GM20000 (cell line): ENCODE results near the gene PIEZO1.
"Not testable (repeated sequence)": the region's sequence is repeated elsewhere in the genome, so short reads cannot be mapped to it uniquely, and the experiment has no call there.

Source experiments
- DNase-seq: peaks from one replicate; pipeline ENCODE4 v3.0.0; 2012; ENCODE audit warnings: low spot score
- TF ChIP-seq, protein P1 (sequence below): IDR thresholded peaks from 2 replicates; pipeline ENCODE4 v1.5.1; 2012; ENCODE audit warnings: mild to moderate bottlenecking, control low read depth; ENCODE audit errors: extremely low read depth, missing control alignments

PIEZO1 gene

DNA sequence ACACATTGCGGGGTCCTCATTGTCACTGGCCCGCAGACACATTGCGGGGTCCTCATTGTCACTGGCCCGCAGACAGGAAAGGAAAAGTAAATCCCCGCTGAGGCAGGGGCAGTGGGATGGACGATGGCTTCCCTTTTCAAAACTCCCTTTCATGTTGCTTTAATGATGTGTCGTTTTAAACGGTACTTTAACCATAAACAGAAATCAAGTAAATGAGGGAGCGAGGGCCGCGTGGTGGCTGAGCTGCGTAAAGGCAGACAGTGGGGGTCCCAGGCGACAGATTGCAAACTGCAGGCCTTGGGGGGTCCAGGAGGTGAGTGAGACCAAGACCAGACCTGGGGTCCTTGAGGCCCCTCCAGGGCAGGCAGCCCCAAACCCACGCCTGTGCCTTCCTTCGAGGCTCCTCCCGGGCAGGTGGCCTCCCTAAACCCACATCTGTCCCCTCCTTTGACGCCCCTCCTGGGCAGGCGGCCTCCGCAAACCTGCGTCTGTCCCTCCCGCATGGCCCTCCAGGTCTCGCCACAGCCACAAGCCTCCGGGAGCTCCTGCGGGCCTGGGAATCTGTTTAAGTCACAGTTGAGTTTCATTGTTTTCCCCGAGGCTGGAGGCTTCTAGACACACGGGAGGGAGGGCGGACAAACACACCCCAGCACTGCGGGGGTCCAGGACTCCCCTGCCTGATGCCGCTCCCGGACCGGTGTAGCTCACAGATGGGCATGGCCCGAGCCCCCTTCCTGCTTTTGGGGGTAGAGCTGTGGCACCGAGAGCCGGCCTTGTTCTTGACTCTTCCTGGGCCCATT is 7.3 kb downstream of the PIEZO1 start:
- DNase-seq = no peak
- TF ChIP-seq, protein P1, sequence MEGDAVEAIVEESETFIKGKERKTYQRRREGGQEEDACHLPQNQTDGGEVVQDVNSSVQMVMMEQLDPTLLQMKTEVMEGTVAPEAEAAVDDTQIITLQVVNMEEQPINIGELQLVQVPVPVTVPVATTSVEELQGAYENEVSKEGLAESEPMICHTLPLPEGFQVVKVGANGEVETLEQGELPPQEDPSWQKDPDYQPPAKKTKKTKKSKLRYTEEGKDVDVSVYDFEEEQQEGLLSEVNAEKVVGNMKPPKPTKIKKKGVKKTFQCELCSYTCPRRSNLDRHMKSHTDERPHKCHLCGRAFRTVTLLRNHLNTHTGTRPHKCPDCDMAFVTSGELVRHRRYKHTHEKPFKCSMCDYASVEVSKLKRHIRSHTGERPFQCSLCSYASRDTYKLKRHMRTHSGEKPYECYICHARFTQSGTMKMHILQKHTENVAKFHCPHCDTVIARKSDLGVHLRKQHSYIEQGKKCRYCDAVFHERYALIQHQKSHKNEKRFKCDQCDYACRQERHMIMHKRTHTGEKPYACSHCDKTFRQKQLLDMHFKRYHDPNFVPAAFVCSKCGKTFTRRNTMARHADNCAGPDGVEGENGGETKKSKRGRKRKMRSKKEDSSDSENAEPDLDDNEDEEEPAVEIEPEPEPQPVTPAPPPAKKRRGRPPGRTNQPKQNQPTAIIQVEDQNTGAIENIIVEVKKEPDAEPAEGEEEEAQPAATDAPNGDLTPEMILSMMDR = no peak

DNA sequence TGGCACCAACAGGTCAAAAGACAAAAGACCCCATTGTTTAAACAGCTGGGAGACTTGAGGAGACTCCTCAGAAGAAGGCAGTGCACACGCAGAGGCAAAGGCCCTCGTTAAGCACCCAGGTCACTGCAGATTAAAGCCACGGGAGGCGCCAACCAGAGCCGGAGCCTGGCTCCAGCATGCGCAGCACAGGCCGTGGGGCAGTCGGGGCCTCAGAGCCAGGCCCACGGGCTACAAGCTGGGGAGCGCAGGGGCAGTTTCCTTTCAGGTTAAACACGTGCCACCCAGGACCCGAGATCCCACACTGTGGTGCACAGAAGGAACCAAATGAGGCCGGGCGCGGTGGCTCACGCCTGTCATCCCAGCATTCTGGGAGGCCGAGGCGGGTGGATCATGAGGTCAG is 9.2 kb downstream of the PIEZO1 start:
- TF ChIP-seq, protein P1 = no peak
- DNase-seq = no peak

DNA sequence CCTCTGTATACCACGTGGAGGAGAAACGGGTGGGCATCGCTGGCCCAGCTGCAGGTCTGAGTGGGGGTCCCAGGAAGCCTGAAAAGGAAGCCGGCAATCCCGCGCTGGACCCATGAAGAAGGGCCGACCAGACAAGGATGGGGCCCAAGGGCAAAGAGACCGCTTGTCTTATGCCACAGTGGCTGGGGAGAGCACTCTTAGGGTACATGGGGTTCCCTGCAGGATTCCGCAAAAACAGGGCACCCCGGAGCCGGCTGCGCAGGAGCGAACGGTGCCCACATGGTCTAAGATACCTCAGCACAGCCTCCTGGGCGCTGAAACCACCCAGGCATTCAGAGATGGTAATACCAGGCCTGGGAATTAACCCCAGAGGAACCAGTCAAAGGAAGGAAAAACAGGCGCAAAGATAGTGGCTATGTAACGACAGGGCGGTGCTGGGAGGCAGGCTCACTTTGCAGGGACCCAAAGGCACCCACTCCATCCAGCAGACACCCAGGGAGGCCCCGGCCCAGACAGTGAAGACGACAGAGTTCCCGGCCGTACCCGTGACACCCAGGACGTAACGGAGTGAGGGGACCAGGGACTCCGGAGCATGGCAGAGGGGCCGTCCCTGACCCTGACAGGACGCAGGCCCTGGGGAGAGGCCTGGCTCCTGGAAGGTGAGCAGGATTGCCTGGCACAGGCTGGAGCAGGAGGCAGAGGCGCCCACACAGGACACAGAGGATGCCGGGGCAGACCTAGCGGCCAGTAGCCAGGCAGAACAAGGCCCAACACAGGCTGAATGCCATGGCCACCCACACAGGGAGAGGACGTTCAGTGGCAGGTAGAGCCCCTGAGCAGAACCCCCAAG is 10.3 kb downstream of the PIEZO1 start:
- TF ChIP-seq, protein P1 = no peak
- DNase-seq = no peak

DNA sequence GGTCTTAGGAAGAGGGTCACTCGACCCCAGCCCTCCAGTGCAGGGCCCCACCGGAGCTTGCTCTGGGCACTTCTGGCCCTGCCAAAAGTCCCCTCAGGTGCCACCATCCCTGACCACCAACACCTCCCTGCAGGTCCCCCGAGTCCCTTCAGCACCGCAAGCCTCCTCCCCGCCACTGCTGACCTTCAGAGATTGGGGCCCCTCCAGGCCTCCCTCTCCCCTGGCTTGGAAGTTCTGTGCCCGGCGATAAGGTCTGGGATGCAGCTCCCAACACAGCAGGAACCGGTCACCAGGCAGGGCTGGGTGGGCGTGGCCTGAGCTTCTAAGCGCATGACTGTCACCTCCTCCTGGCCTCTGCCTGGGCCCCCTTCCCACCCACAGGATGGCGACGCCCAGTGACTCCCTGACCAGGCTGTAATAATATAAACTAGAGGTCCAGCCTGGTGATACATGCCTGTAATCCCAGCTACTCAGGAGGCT is 11.2 kb downstream of the PIEZO1 start:
- TF ChIP-seq, protein P1 = no peak
- DNase-seq = no peak

DNA sequence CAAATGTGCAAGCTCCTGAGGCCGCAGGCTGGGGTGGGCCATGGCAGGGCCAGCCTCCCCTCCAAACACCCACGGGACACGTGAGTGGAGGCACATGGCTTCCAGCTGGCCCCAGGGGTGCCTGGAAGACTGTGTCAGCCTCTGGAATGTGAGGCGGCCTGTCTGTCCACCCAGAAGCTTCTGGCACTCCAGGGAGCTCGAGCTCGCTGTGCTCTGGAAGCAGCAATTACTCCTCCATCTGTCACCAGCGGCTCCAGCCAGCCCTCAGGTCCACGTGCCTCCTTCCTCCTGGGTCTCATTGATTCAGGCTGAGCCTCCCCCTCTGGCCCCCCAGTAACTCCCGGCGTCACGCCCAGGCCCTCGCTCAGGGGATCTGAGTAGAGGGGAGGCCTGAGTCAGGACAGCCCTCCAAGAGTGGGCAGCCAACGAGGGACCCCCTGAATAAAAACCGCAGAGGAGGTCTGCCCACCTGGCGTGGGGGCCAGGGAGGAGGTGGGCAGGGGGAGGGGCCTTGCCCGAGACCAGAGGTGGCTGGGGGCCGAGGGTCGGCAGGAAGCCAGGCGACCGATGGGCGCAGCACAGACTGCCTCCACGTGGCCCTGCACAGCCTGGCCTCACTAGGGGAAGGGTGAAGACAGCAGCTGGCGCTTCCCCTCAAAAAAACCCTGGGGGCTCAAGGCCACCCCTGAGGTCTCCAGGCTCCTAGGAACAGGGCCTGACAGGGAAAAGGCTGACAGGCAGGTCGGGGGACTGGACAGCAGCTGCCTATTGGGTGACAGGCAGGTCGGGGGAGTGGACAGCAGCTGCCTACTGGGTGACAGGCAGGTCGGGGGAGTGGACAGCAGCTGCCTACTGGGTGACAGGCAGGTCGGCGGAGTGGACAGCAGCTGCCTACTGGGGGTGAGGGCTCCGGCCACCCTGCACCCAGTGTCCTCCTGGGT is 11.9 kb downstream of the PIEZO1 start:
- DNase-seq = no peak
- TF ChIP-seq, protein P1 = no peak

DNA sequence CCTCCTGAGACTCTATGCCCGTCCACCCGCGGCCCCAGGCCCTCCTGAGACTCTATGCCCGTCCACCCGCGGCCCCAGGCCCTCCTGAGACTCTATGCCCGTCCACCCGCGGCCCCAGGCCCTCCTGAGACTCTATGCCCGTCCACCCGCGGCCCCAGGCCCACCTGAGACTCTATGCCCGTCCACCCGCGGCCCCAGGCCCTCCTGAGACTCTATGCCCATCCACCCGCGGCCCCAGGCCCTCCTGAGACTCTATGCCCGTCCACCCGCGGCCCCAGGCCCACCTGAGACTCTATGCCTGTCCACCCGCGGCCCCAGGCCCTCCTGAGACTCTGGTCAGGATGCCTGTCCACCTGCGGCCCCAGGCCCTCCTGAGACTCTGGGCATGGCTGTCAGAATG is 13.2 kb downstream of the PIEZO1 start:
- DNase-seq = not testable (repeated sequence)

DNA sequence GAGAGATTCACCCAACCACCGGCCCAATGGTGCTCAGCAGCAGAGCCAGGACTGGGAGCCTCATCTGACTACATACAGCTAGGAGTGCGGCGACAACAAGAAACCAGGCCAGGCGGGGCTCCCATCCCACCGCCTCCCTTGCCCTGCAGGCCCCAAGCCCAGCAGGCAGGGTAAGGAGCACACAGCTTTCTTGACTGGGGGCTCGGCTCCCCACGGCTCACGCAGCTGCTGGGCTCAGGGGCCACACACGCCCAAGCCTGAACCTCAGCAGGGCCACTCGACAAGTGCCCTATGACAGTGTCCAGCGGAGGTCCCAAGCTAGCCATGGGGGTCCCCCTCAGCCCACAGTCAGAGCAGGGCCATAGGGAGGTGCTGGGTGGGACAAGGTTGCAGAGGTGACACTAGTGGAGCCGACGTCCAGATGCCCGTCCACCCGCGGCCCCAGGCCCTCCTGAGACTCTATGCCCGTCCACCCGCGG is 13.7 kb downstream of the PIEZO1 start:
- TF ChIP-seq, protein P1 = no peak
- no peak for DNase-seq
